HFF-Myc (cell line): ENCODE results near the gene RNFT2.

Experiments used
- DNase-seq: peaks from one replicate; pipeline ENCODE4 v3.0.0-alpha.2; 2011; ENCODE audit warnings: low read depth; ENCODE audit errors: extremely low read depth
- H3K4me3 ChIP-seq: replicated peaks from 2 replicates; pipeline ENCODE4 v1.5.1; 2011; ENCODE audit warnings: low read depth, mild to moderate bottlenecking, control low read depth, low read length
- CTCF ChIP-seq: IDR thresholded peaks from 2 replicates; pipeline ENCODE4 v1.5.1; 2012; ENCODE audit warnings: mild to moderate bottlenecking, low read depth, low read length, control low read depth; ENCODE audit errors: missing control alignments

Gene RNFT2

GRCh38 chr12:116718655-116719454, 19.3 kb upstream of the RNFT2 start:
- no peak for DNase-seq
- no peak for TF ChIP-seq CTCF
- H3K4me3 ChIP-seq, result no peak overlapping the region

DNA sequence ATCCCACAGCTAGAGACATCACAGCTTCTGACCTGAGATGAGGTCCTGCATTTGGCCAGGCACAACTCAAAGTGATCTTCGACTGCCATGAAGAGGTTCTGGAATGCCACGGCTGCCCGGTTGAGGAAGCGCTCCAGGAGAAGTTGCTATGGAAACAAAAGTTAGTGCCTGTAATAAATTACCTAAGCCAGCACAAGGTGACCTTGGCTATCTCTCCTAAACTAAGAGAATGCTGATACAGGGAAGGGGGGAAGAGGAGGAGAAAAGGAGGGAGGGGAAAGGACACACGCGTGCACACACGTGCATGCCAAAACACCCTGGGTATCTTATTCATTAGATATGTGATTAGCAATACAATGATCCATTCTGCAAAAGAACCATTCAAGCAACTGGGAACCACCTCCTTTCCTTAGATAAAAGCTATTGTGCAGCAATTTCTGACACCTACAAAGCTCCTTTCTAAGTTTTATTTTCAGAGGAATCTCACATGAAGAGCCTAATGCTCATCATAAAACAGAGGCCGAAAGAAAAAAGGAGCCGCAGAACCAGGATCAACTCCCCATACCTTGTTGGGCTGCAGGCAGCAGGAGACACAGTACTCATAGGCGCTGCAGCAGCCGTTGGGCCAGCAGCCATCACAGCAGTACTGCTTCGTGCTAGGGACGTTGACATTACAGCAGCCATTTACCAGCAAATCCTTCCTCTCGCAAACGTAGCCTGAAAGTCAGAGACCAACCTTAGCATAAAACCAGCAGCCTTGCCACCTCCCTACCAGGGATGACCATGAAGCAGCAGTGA, 18.2 kb upstream of the RNFT2 start:
- no peak for TF ChIP-seq CTCF
- no peak for DNase-seq

DNA sequence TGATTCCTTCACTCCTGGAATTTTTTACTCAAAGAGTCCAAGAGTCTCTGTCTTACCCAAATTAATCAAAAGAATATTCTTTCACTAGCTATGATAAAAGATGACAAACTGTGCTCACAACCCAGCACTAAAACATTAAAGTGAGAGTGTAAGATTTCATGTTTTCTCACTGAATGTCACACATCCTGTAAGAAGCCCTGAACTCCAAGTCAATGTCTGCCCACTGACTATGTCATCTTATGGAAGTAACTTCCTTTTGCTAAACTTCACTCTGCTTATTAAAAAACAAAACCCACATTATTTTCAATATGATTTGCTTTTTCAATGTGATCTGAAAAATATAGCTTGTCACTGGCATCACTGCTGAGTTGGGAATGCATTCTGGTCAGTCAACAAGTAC, 15.9 kb upstream of the RNFT2 start:
- H3K4me3 ChIP-seq, result no peak overlapping the region
- no peak for DNase-seq
- TF ChIP-seq CTCF, result no peak

More for the DNA sequence above, 18.2 kb upstream of the RNFT2 start:
- H3K4me3 ChIP-seq, result no peak overlapping the region

- no peak overlapping the region for H3K4me3 ChIP-seq
- peak; percentile 6 for DNase-seq
- no peak for TF ChIP-seq CTCF
These were observed 11.4 kb upstream of the RNFT2 start for GRCh38 chr12:116726694-116727093.

- no peak for TF ChIP-seq CTCF
- no peak for DNase-seq
- H3K4me3 ChIP-seq, result no peak overlapping the region
These were observed 10.9 kb upstream of the RNFT2 start for GRCh38 chr12:116727261-116727660.

- DNase-seq, result no peak
- H3K4me3 ChIP-seq, result no peak overlapping the region
- TF ChIP-seq CTCF, result no peak
These were observed 10.2 kb upstream of the RNFT2 start for GRCh38 chr12:116727891-116728290.
